GM12864 (cell line): ENCODE measurements around the gene QRICH2.

Experiments
- DNase-seq: peaks from one replicate; pipeline ENCODE4 v3.0.0-alpha.2; 2011; ENCODE audit warnings: low read depth
- H3K4me3 ChIP-seq: 2 replicates; pipeline ENCODE4 v1.5.1; 2011; ENCODE audit warnings: mild to moderate bottlenecking, low read depth, low read length, control low read depth
- TF ChIP-seq, protein P1 (sequence below): IDR thresholded peaks from 2 replicates; pipeline ENCODE4 v1.5.1; 2011; ENCODE audit warnings: low read depth, mild to moderate bottlenecking, moderate library complexity, low read length, control low read depth, inconsistent platforms; ENCODE audit errors: missing control alignments

The QRICH2 gene

GRCh38 chr17:76341301-76341700 is 33.2 kb upstream of the QRICH2 start:
- no peak for DNase-seq
- TF ChIP-seq, protein P1, sequence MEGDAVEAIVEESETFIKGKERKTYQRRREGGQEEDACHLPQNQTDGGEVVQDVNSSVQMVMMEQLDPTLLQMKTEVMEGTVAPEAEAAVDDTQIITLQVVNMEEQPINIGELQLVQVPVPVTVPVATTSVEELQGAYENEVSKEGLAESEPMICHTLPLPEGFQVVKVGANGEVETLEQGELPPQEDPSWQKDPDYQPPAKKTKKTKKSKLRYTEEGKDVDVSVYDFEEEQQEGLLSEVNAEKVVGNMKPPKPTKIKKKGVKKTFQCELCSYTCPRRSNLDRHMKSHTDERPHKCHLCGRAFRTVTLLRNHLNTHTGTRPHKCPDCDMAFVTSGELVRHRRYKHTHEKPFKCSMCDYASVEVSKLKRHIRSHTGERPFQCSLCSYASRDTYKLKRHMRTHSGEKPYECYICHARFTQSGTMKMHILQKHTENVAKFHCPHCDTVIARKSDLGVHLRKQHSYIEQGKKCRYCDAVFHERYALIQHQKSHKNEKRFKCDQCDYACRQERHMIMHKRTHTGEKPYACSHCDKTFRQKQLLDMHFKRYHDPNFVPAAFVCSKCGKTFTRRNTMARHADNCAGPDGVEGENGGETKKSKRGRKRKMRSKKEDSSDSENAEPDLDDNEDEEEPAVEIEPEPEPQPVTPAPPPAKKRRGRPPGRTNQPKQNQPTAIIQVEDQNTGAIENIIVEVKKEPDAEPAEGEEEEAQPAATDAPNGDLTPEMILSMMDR = no peak
- no peak overlapping the region for H3K4me3 ChIP-seq

- TF ChIP-seq, protein P1 = no peak
- no peak overlapping the region for H3K4me3 ChIP-seq
- no peak for DNase-seq
Measured at GRCh38 chr17:76337413-76337777, 29.3 kb upstream of the QRICH2 start.

GRCh38 chr17:76336756-76337412 is 28.8 kb upstream of the QRICH2 start:
- no peak for DNase-seq
- no peak overlapping the region for H3K4me3 ChIP-seq
- TF ChIP-seq, protein P1 = no peak

- DNase-seq = no peak
- no peak overlapping the region for H3K4me3 ChIP-seq
- TF ChIP-seq, protein P1 = no peak
Measured at GRCh38 chr17:76335716-76336381, 27.8 kb upstream of the QRICH2 start.

- TF ChIP-seq, protein P1 = no peak
- DNase-seq = no peak
- no peak overlapping the region for H3K4me3 ChIP-seq
Measured at GRCh38 chr17:76333673-76334505, 25.8 kb upstream of the QRICH2 start.

DNA sequence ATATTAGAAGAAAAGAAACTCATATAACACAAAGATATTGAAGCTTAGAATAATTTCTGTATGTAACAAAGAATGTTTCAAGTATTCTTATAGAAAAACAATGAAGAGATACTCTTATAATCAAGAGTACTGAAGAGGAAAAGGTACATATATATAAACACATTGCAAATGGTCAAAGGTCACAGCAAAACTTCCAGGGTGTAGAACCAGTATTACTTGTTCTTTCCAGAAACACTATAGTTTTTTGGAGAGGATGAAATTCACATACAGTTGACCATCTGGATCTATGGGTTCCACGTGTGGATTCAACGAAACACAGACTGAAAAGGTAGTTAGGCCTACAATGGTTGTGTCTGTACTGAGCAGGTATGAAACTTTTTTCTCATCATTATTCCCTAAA is 23.0 kb upstream of the QRICH2 start:
- no peak for DNase-seq
- H3K4me3 ChIP-seq = no peak overlapping the region
- TF ChIP-seq, protein P1 = no peak
